ENCODE results near the gene QARS1.

QARS1 gene

DNA sequence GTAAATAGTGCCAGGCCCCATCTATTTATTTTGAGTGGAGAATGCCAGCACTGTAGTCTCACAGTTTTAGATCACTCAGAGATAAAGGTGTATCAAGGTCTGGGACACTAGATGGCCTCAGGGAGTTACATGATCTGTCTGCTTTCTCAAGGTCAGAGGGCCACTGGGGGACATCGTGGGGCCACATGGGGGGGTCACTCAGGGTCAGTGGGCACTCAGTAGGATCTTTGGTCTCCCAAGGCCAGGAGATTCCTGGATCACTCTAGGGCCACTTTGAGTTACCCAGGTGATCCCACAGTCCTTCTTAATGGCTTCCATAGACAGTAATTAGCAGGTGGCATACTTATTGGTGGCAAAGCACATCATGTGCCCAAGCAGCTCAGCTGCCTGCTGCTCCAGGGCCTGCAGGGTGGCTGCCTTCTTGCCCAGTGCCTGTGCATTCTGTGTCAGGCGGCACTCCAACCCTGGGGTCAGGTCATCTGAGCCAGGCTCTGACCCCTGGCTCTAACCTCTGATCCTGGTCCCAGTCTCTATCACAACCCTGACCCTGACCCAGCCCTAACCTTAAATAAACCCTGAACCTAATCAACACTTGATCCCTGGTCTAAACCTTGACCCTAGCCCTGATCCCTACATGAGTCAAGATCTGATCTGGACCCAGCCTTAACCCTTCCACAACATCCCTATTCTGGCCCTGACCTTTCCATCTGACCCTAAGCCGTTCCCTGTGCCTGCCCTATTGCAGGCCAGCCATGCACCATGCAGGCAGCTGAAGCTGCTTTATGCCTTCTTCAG lies 30.1 kb upstream of the QARS1 start:
- H3K27ac ChIP-seq, result peak overlapping the region; percentile 8
- TF ChIP-seq CTCF (conservative IDR thresholded peaks at IDR 0.05) (no peak), ZFX (IDR thresholded peaks at IDR 0.05) (no peak)

- H3K27ac ChIP-seq, result peak overlapping the region; percentile 53
- no peak for TF ChIP-seq CTCF (conservative IDR thresholded peaks at IDR 0.05)
- no peak for TF ChIP-seq ZFX (IDR thresholded peaks at IDR 0.05)
Measured at GRCh38 chr3:49133226-49133951, 28.8 kb upstream of the QARS1 start.

- TF ChIP-seq CTCF (conservative IDR thresholded peaks at IDR 0.05) (no peak; the same call in 1 of the 2 replicates), ZFX (IDR thresholded peaks at IDR 0.05) (peak; percentile 32; the same call in 1 of the 2 replicates)
- H3K27ac ChIP-seq, result peak within 1 kb of the TSS; percentile 53
Measured at GRCh38 chr3:49132437-49133225, 28.1 kb upstream of the QARS1 start, which contains the start of gene LAMB2. TSS of gene LAMB2 (minus strand) at chr3:49133050. CDS start at chr3:49132867, 183 bp downstream.

- H3K27ac ChIP-seq, result peak overlapping the region; percentile 53
- TF ChIP-seq ZFX (IDR thresholded peaks at IDR 0.05) (no peak), CTCF (conservative IDR thresholded peaks at IDR 0.05) (no peak)
Measured at GRCh38 chr3:49132073-49132436, 27.5 kb upstream of the QARS1 start.

DNA sequence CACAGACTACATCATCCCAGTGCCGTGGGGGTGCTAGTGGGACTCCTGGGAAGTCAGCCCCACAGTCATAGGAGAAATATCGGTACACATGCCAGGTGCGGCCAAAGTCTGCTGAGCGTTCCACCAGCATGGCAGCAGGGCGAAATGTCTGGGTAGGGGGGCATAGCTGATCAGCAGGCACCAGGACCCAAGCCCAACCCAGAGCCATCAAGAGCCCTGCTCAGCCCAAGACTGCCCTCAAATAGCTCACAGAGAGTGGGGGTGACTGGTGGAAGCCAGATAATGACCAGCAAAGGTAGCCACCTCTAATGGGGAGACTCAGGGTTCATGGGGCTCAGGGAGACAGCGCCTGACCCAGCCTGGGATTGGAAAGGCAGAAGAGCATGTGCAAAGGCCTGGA lies 27.0 kb upstream of the QARS1 start:
- no peak overlapping the region; the same call in 1 of the 2 replicates for H3K27ac ChIP-seq
- TF ChIP-seq CTCF (conservative IDR thresholded peaks at IDR 0.05) (no peak), ZFX (IDR thresholded peaks at IDR 0.05) (no peak)

- TF ChIP-seq ZFX (IDR thresholded peaks at IDR 0.05), result no peak
- no peak for TF ChIP-seq CTCF (conservative IDR thresholded peaks at IDR 0.05)
- H3K27ac ChIP-seq, result no peak overlapping the region
Measured at GRCh38 chr3:49131040-49131439, 26.5 kb upstream of the QARS1 start.

Data from C4-2B (cell line).